H1 (cell line): ENCODE measurements around the gene PLAA. TPM values are rescaled to one million over a fixed set of nuclear protein-coding genes. Genes with fewer than 3 reads are reported as not detected.

Experiments used
- CTCF ChIA-PET: fragments of 300-600 bp; sonication (Branson Sonifier 250); formaldehyde crosslinking; loops from one replicate; lab custom pipeline; 2021; ENCODE audit not compliant: partially characterized antibody; lab: Charles Lee
- POLR2A ChIA-PET: fragments of 300-600 bp; sonication (Branson Sonifier 250); formaldehyde crosslinking; loops from one replicate; lab custom pipeline; 2021; ENCODE audit warnings: inconsistent platforms; ENCODE audit not compliant: partially characterized antibody; lab: Charles Lee
- DNase-seq, 2 experiments: peaks; one replicate each; pipeline versions ENCODE4 v3.0.0 to v3.0.0-alpha.2; 2010 to 2022; ENCODE audit warnings: low spot score in 2 of 2, low read depth in 1 of 2, mixed read lengths in 1 of 2
- FAIRE-seq: peaks from 2 replicates; lab custom pipeline; 2011; peaks lifted over from hg19 to GRCh38; lab: Jason Lieb, UNC
- H2AFZ ChIP-seq: 2 replicates; pipeline ENCODE4 v1.8.1; 2012; ENCODE audit warnings: low read length, inconsistent platforms
- H2AK5ac ChIP-seq: 2 replicates; pipeline ENCODE4 v1.6.1; 2013; ENCODE audit warnings: low read depth, low read length
- H2BK120ac ChIP-seq: replicated peaks from 2 replicates; pipeline ENCODE3; 2013; ENCODE audit warnings: low read depth, low read length, inconsistent platforms
- H2BK12ac ChIP-seq: 2 replicates; pipeline ENCODE4 v1.6.1; 2013; ENCODE audit warnings: low read depth, low read length
- H2BK15ac ChIP-seq: 2 replicates; pipeline ENCODE4 v1.6.1; 2013; ENCODE audit warnings: low read length
- H2BK20ac ChIP-seq: 2 replicates; pipeline ENCODE4 v1.6.1; 2013; ENCODE audit warnings: low read length
- H2BK5ac ChIP-seq: 2 replicates; pipeline ENCODE4 v1.6.1; 2013; ENCODE audit warnings: low read depth, low read length
- H3K14ac ChIP-seq: 2 replicates; pipeline ENCODE4 v1.6.1; 2013; ENCODE audit warnings: inconsistent platforms; ENCODE audit not compliant: insufficient read length
- H3K18ac ChIP-seq: 2 replicates; pipeline ENCODE4 v1.6.1; 2013; ENCODE audit warnings: low read length; ENCODE audit errors: extremely low read depth
- H3K23ac ChIP-seq: 2 replicates; pipeline ENCODE4 v1.6.1; 2013; ENCODE audit warnings: inconsistent platforms; ENCODE audit not compliant: insufficient read length
- H3K23me2 ChIP-seq: 2 replicates; pipeline ENCODE4 v1.6.1; 2013; ENCODE audit warnings: low read depth, low read length
- H3K27ac ChIP-seq: 2 replicates; pipeline ENCODE4 v1.6.1; 2011; ENCODE audit warnings: low read depth, low read length, inconsistent platforms
- H3K27me3 ChIP-seq, 4 experiments: replicated peaks in 1 of 4; 1 replicate in 1 of 4; 2 replicates in 3 of 4; pipeline versions ENCODE4 v1.6.1 to v1.8.1; 2011 to 2013; ENCODE audit warnings: low read length in 3 of 4, mild to moderate bottlenecking in 3 of 4, inconsistent platforms in 2 of 4, mixed read lengths in 2 of 4, moderate library complexity in 1 of 4; ENCODE audit not compliant: control insufficient read depth in 3 of 4, insufficient read depth in 3 of 4; ENCODE audit errors: extremely low read depth in 1 of 4
- H3K36me3 ChIP-seq, 4 experiments: 2 replicates each; pipeline versions ENCODE4 v1.6.1 to v1.8.1; 2011 to 2013; ENCODE audit warnings: mild to moderate bottlenecking in 4 of 4, low read length in 3 of 4, moderate library complexity in 2 of 4, control low read depth in 1 of 4, inconsistent platforms in 1 of 4; ENCODE audit not compliant: insufficient read depth in 4 of 4, control insufficient read depth in 2 of 4
- H3K4ac ChIP-seq: replicated peaks from 2 replicates; pipeline ENCODE3; 2013; ENCODE audit warnings: low read length, low read depth, mixed read lengths, inconsistent platforms; ENCODE audit not compliant: insufficient read length
- H3K4me1 ChIP-seq, 4 experiments: replicated peaks in 1 of 4; 1 replicate in 1 of 4; 2 replicates in 3 of 4; pipeline versions ENCODE4 v1.6.1 to v1.8.1; 2011 to 2013; ENCODE audit warnings: low read length in 3 of 4, inconsistent platforms in 2 of 4, mixed read lengths in 1 of 4; ENCODE audit not compliant: insufficient read depth in 4 of 4, control insufficient read depth in 3 of 4
- H3K4me2 ChIP-seq, 2 experiments: 2 replicates each; pipeline versions ENCODE4 v1.6.1 to v1.8.1; 2011 to 2013; ENCODE audit warnings: low read depth in 2 of 2, low read length in 2 of 2, control low read depth in 1 of 2, inconsistent platforms in 1 of 2, mild to moderate bottlenecking in 1 of 2; ENCODE audit not compliant: insufficient read depth in 1 of 2
- H3K4me3 ChIP-seq, 4 experiments: fragments of 200-600, 300-600 bp in 1 of 4; sonication (generic), shearing (Covaris generic), sonication (Bioruptor Twin) in 1 of 4; 2 replicates each; pipeline versions ENCODE4 v1.5.1 to v1.8.1; 2011 to 2016; ENCODE audit warnings: low read length in 4 of 4, low read depth in 3 of 4, control low read depth in 2 of 4, inconsistent platforms in 2 of 4, mild to moderate bottlenecking in 2 of 4, mixed read lengths in 1 of 4, moderate library complexity in 1 of 4; ENCODE audit not compliant: insufficient read depth in 2 of 4; ENCODE audit errors: extremely low read depth in 1 of 4
- H3K56ac ChIP-seq: replicated peaks from 2 replicates; pipeline ENCODE3; 2013; ENCODE audit warnings: low read depth, mild to moderate bottlenecking, mixed read lengths, low read length, inconsistent platforms; ENCODE audit not compliant: insufficient read length
- H3K79me1 ChIP-seq: 2 replicates; pipeline ENCODE4 v1.6.1; 2013; ENCODE audit warnings: low read depth, low read length, control low read depth
- H3K79me2 ChIP-seq, 2 experiments: 2 replicates each; pipeline versions ENCODE4 v1.6.1 to v1.8.1; 2012 to 2013; ENCODE audit warnings: low read length in 2 of 2, mild to moderate bottlenecking in 2 of 2, inconsistent platforms in 1 of 2; ENCODE audit not compliant: insufficient read depth in 2 of 2, control insufficient read depth in 1 of 2
- H3K9ac ChIP-seq, 4 experiments: replicated peaks in 1 of 4; 1 replicate in 1 of 4; 2 replicates in 3 of 4; pipeline versions ENCODE4 v1.6.1 to v1.8.1; 2011 to 2013; ENCODE audit warnings: low read depth in 3 of 4, low read length in 3 of 4, control low read depth in 2 of 4, mild to moderate bottlenecking in 2 of 4, moderate library complexity in 2 of 4, inconsistent platforms in 1 of 4; ENCODE audit errors: extremely low read depth in 1 of 4
- H3K9me3 ChIP-seq, 2 experiments: 2 replicates each; pipeline versions ENCODE4 v1.6.1 to v1.8.1; 2012 to 2013; ENCODE audit warnings: mild to moderate bottlenecking in 2 of 2, moderate library complexity in 2 of 2, control low read depth in 1 of 2, inconsistent platforms in 1 of 2, low read depth in 1 of 2, low read length in 1 of 2, mixed read lengths in 1 of 2; ENCODE audit not compliant: insufficient read depth in 2 of 2
- H4K20me1 ChIP-seq, 2 experiments: replicated peaks in 1 of 2; 2 replicates each; pipeline versions ENCODE3 to v1.8.1; 2011 to 2013; ENCODE audit warnings: inconsistent platforms in 2 of 2, low read length in 2 of 2, mild to moderate bottlenecking in 1 of 2; ENCODE audit not compliant: insufficient read depth in 2 of 2, control insufficient read depth in 1 of 2
- H4K5ac ChIP-seq: 2 replicates; pipeline ENCODE4 v1.6.1; 2013; ENCODE audit warnings: low read length, low read depth, mixed read lengths, inconsistent platforms; ENCODE audit not compliant: insufficient read length
- H4K8ac ChIP-seq: 2 replicates; pipeline ENCODE4 v1.8.0; 2013; ENCODE audit warnings: mild to moderate bottlenecking, moderate library complexity, low read length, inconsistent platforms; ENCODE audit not compliant: insufficient read depth; ENCODE audit errors: extremely low read depth
- H4K91ac ChIP-seq: replicated peaks from 2 replicates; pipeline ENCODE3; 2013; ENCODE audit warnings: low read length, mixed read lengths, inconsistent platforms; ENCODE audit not compliant: insufficient read length
- ASH2L ChIP-seq: fragments of 200-600, 300-600 bp; sonication (generic); IDR thresholded peaks from one replicate; pipeline ENCODE4 v1.7.1; 2017; ENCODE audit warnings: low read length
- EGR1 ChIP-seq: IDR thresholded peaks from 2 replicates; pipeline ENCODE4 v1.6.1; 2011; ENCODE audit warnings: low read depth, low read length, borderline replicate concordance
- KDM5A ChIP-seq: fragments of 200-600 bp; IDR thresholded peaks from 2 replicates; pipeline ENCODE4 v1.7.1; 2012; ENCODE audit warnings: mild to moderate bottlenecking, low read length, inconsistent platforms, mixed read lengths
- PHF8 ChIP-seq: fragments of 200-600 bp; sonication (generic); conservative IDR thresholded peaks from 2 replicates; pipeline ENCODE4 v1.7.1; 2012; ENCODE audit warnings: low read depth, mild to moderate bottlenecking, inconsistent platforms, low read length, moderate library complexity
- POLR2A ChIP-seq, 2 experiments: IDR thresholded peaks; 1 replicate in 1 of 2; 2 replicates in 1 of 2; pipeline ENCODE4 v1.6.1; 2011; ENCODE audit warnings: low read depth in 2 of 2, low read length in 2 of 2, mild to moderate bottlenecking in 2 of 2; ENCODE audit errors: control extremely low read depth in 1 of 2
- POLR2AphosphoS5 ChIP-seq: IDR thresholded peaks from 2 replicates; pipeline ENCODE4 v1.6.1; 2011; ENCODE audit warnings: low read depth, low read length
- RNF2 ChIP-seq: fragments of 200-900, 300-1000 bp; sonication (generic); IDR thresholded peaks from 2 replicates; pipeline ENCODE4 v1.7.1; 2016; ENCODE audit warnings: borderline replicate concordance, low read depth, mild to moderate bottlenecking, antibody characterized with exemption, low read length; ENCODE audit not compliant: poor library complexity, severe bottlenecking; ENCODE audit errors: missing control alignments
- SP2 ChIP-seq: IDR thresholded peaks from 2 replicates; pipeline ENCODE4 v1.6.1; 2012; ENCODE audit warnings: mild to moderate bottlenecking, low read length, inconsistent platforms
- TBP ChIP-seq: IDR thresholded peaks from 2 replicates; pipeline ENCODE4 v1.6.1; 2011; ENCODE audit warnings: low read depth, low read length, improper control_type of control experiment
- WGBS, 2 experiments: shearing (Covaris generic) in 1 of 2; methylation state at CpG; one replicate each; pipeline versions ENCODE4 v1.1.6 to v1.1.7; 2013 to 2015; ENCODE audit warnings: low lambda C conversion rate in 2 of 2, mixed read lengths in 2 of 2, inconsistent platforms in 1 of 2, low coverage in 1 of 2, missing lambda C conversion rate in 1 of 2; ENCODE audit not compliant: insufficient replicate concordance in 2 of 2, insufficient coverage in 1 of 2, insufficient read length in 1 of 2; ENCODE audit errors: extremely low coverage in 1 of 2, missing lambda C conversion rate in 1 of 2; 5-methylcytosine and 5-hydroxymethylcytosine counted together
- polyA plus RNA-seq, 7 experiments: library from polyadenylated mRNA; depleted of rRNA in 3 of 7; stranded (reverse) in 5 of 7; unstranded in 2 of 7; fragments of >200 nt in 5 of 7; fragments of 200-250 nt in 2 of 7; gene quantifications; 1 replicate in 5 of 7; 2 replicates in 1 of 7; 4 replicates in 1 of 7; pipeline versions ENCODE4 v1.2.1 to v1.2.3, GENCODE V29; 2011 to 2013; ENCODE audit warnings: missing spikeins in 2 of 7, mixed read lengths in 2 of 7
- total RNA-seq: library from RNA; stranded (reverse); fragmentation: NEBNext Ultra II Directional; extraction: Animal tissue kit (Norgen Biotek cat#: 25700); gene quantifications from 2 replicates; pipeline ENCODE4 v1.2.1, GENCODE V29; 2021
- TF ChIP-seq, protein P1 (sequence below), 3 experiments: IDR thresholded peaks; 1 replicate in 2 of 3; 2 replicates in 1 of 3; pipeline versions ENCODE4 v1.5.1 to v1.6.1; 2011; ENCODE audit warnings: low read length in 3 of 3, mild to moderate bottlenecking in 3 of 3, inconsistent platforms in 2 of 3, low read depth in 1 of 3, moderate library complexity in 1 of 3; ENCODE audit not compliant: insufficient read depth in 1 of 3; ENCODE audit errors: control extremely low read depth in 1 of 3

PLAA gene
- total and polyA plus RNA-seq, 2 of the 8 experiments (the other 6 are each of a cell fraction or from before 2014, with no cell fraction given) = 19.2 to 64.2 TPM

DNA sequence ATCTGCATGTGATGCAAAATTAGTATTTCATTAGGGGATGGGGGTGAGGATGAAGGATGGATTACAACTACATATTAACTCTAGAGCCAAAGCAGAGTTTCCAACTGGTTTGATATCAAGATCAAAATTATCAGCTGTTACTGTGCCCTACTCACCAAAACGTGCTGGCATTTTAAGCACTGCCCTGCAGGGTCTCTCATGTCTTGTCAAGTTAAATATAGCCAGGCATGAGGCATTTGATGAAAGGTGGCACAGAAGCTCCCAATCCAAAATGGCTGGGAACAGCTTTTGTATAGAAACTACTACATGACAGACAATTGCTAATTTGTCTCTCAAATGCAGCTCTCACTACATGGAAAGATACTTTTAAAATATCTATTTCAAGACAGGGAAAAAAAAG, 27.3 kb downstream of the PLAA start:
- Histone ChIP-seq H2BK20ac (no peak overlapping the region), H4K91ac (no peak overlapping the region), H3K27me3 (no peaks in the 10 kb centered on the region), H4K20me1 (peaks cover 0 to 3% of the 10 kb centered on the region in 2 experiments), H3K4me1 (no peaks in the 10 kb centered on the region), H3K4me2 (no peak overlapping the region), H2BK12ac (no peak overlapping the region), H2BK15ac (no peak overlapping the region), H3K18ac (no peak overlapping the region), H3K79me2 (no peaks in the 10 kb centered on the region), H3K56ac (no peak overlapping the region), H3K9ac (no peak overlapping the region), H3K9me3 (no peaks in the 10 kb centered on the region), H2AFZ (no peak overlapping the region), H3K4ac (no peak overlapping the region), H3K27ac (no peak overlapping the region), H2BK120ac (no peak overlapping the region), H3K79me1 (no peaks in the 10 kb centered on the region), H4K5ac (no peak overlapping the region), H3K36me3 (peaks cover 10 to 83% (median 61%) of the 10 kb centered on the region in 4 experiments; a peak in 7 of 8 replicates), H2AK5ac (no peak overlapping the region), H3K14ac (no peak overlapping the region), H3K23ac (no peak overlapping the region), H4K8ac (no peak overlapping the region), H3K23me2 (no peaks in the 10 kb centered on the region), H2BK5ac (no peak overlapping the region), H3K4me3 (no peak overlapping the region)
- TF ChIP-seq KDM5A = no peak
- TF ChIP-seq, protein P1, sequence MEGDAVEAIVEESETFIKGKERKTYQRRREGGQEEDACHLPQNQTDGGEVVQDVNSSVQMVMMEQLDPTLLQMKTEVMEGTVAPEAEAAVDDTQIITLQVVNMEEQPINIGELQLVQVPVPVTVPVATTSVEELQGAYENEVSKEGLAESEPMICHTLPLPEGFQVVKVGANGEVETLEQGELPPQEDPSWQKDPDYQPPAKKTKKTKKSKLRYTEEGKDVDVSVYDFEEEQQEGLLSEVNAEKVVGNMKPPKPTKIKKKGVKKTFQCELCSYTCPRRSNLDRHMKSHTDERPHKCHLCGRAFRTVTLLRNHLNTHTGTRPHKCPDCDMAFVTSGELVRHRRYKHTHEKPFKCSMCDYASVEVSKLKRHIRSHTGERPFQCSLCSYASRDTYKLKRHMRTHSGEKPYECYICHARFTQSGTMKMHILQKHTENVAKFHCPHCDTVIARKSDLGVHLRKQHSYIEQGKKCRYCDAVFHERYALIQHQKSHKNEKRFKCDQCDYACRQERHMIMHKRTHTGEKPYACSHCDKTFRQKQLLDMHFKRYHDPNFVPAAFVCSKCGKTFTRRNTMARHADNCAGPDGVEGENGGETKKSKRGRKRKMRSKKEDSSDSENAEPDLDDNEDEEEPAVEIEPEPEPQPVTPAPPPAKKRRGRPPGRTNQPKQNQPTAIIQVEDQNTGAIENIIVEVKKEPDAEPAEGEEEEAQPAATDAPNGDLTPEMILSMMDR (IDR thresholded peaks at IDR 0.05; ENCODE audit: control extremely low read depth in 1 of 3, insufficient read depth in 1 of 3, low read depth in 1 of 3, low read length in 3 of 3) = no peak
- no peak for TF ChIP-seq ASH2L
- TF ChIP-seq RNF2 = no peak
- TF ChIP-seq PHF8 = no peak
- no peak for TF ChIP-seq TBP
- TF ChIP-seq SP2 = no peak
- no peak for TF ChIP-seq POLR2A (IDR thresholded peaks at IDR 0.05; ENCODE audit: control extremely low read depth in 1 of 2, low read depth in 2 of 2, low read length in 2 of 2)
- TF ChIP-seq POLR2AphosphoS5 = no peak
- TF ChIP-seq EGR1 = no peak
- POLR2A ChIA-PET = interaction anchor here (1.6 kb wide), 1 partner anchor 12 kb away, joined by 4 read pairs; no protein-coding TSS in a partner anchor
- FAIRE-seq (no peak), DNase-seq (no peak)
- CTCF ChIA-PET = interaction anchor here (0.7 to 1.4 kb wide), 3 partner anchors 23 to 55 kb away, joined by 3 read pairs; no protein-coding TSS in a partner anchor
- WGBS, 2 experiments = 95% methylated on average over 1 of the region's 1 CpG; no CpG with 5 or more reads in 1 of the 2 experiments
